Skeletal muscle satellite cell (primary cell): ENCODE results near the gene PPP1R26.

ENCODE experiments used
- H3K27me3 ChIP-seq: 2 replicates; pipeline ENCODE4 v1.7.0; 2013; ENCODE audit warnings: low read length; ENCODE audit not compliant: control insufficient read depth, insufficient read depth
- H3K36me3 ChIP-seq: 2 replicates; pipeline ENCODE4 v1.7.0; 2013; ENCODE audit warnings: mild to moderate bottlenecking, control low read depth, low read length; ENCODE audit not compliant: insufficient read depth
- H3K4me1 ChIP-seq: 2 replicates; pipeline ENCODE4 v1.7.0; 2013; ENCODE audit warnings: low read length; ENCODE audit not compliant: control insufficient read depth, insufficient read depth
- H3K4me2 ChIP-seq: 2 replicates; pipeline ENCODE4 v1.7.0; 2013; ENCODE audit warnings: mild to moderate bottlenecking, low read length
- H3K4me3 ChIP-seq: 2 replicates; pipeline ENCODE4 v1.7.0; 2013; ENCODE audit warnings: low read length
- H3K9ac ChIP-seq: 2 replicates; pipeline ENCODE4 v1.7.0; 2013; ENCODE audit warnings: mild to moderate bottlenecking, low read depth, low read length, moderate library complexity
- H3K9me3 ChIP-seq: replicated peaks from 2 replicates; pipeline ENCODE4 v1.7.0; 2013; ENCODE audit warnings: mild to moderate bottlenecking, control low read depth, low read length

Gene PPP1R26

GRCh38 chr9:135491764-135492163 is 12.2 kb downstream of the PPP1R26 start:
- H3K27me3 ChIP-seq = no peaks in the 10 kb centered on the region
- H3K4me2 ChIP-seq = no peak overlapping the region
- no peak overlapping the region for H3K4me3 ChIP-seq

DNA sequence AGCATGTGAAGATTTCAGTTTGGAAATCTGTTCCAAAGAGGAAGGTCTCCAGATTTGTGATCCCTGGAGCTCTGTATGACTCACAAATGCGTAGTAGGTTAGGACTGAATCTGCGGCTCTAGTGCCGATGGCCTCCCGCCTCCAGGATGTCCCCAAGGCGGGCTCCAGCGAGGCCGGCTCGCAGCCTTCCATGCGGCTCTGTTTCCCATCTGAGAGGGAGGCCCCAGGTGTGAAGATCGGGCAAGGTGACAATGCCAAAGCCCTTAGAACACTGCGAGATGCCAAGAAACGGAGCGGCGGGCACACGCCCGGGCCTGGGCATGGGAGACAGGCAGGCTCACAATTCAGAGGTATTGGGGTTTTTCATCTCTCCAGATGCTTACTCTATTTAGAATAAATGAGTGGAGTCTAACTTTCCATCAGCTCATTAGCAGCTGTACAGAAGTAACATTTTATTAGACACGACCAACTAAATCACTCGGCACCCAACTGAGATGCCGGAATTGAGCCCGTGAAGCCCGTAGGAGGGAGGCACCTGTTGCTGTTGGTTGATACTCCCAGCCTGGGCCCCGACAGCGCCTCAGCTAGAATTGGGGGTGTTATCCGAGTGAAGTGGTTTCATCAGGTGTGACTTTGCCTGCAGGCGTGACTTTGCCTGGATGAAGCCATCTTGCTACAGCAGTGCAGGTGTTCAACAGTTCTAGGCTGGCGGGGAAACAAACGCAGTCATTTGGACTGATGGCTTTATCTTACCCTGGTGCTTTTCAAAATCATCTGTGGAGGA is 13.5 kb downstream of the PPP1R26 start:
- no peaks in the 10 kb centered on the region for H3K4me1 ChIP-seq
- no peaks in the 10 kb centered on the region for H3K9me3 ChIP-seq
- H3K4me3 ChIP-seq = no peak overlapping the region
- H3K4me2 ChIP-seq = no peak overlapping the region
- no peak overlapping the region for H3K9ac ChIP-seq
- H3K36me3 ChIP-seq = peaks cover 3% of the 10 kb centered on the region
- H3K27me3 ChIP-seq = peaks cover 1% of the 10 kb centered on the region

More at GRCh38 chr9:135491764-135492163, 12.2 kb downstream of the PPP1R26 start:
- Histone ChIP-seq H3K9ac (no peak overlapping the region), H3K4me1 (no peaks in the 10 kb centered on the region), H3K9me3 (no peaks in the 10 kb centered on the region), H3K36me3 (peaks cover 8% of the 10 kb centered on the region)

DNA sequence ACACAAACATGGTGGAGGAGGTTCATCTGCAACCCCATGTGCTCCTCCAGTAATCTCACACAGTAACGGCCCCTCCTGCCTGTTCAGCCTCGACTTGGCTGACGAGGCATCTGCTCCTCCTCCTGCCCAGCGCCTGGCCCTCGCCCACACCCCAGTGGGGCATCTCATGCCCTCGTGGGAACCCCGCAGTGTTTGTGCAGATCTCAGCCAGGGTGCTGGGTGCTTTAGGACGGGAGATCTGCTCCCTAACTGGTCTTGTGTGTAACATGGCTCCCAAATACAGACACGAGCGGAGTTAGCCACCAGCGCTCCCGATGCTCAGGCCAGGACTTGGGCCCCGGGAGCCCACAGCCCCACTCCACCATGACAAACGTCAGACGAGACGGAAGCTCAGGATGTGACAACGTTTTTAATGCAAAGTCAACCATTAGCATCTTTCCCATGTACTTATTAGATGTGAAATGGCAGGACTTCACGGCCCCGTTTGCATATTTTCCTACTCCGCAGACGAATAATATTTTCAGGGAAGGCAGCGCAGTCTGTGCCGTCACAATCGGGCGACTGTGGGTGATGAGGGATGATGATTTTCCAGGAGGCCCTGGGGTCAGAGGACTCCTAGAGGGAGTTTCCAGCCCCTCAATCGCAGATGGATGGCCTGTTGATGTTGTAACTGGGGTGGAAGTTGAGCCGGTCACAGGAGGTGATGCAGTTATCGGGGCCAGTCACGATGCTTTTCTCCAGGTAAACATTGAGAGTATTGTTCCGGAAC is 15.4 kb downstream of the PPP1R26 start:
- no peak overlapping the region for H3K9ac ChIP-seq
- peaks cover 4% of the 10 kb centered on the region for H3K27me3 ChIP-seq
- H3K4me1 ChIP-seq = no peaks in the 10 kb centered on the region
- H3K4me3 ChIP-seq = no peak overlapping the region
- H3K4me2 ChIP-seq = no peak overlapping the region
- H3K9me3 ChIP-seq = no peaks in the 10 kb centered on the region
- H3K36me3 ChIP-seq = no peaks in the 10 kb centered on the region

GRCh38 chr9:135498381-135499126 is 19.0 kb downstream of the PPP1R26 start:
- Histone ChIP-seq H3K9ac (no peak overlapping the region), H3K4me2 (no peak overlapping the region), H3K9me3 (no peaks in the 10 kb centered on the region), H3K27me3 (peaks cover 4% of the 10 kb centered on the region), H3K4me3 (no peak overlapping the region), H3K36me3 (peaks cover 13% of the 10 kb centered on the region), H3K4me1 (peaks cover 8% of the 10 kb centered on the region)

DNA sequence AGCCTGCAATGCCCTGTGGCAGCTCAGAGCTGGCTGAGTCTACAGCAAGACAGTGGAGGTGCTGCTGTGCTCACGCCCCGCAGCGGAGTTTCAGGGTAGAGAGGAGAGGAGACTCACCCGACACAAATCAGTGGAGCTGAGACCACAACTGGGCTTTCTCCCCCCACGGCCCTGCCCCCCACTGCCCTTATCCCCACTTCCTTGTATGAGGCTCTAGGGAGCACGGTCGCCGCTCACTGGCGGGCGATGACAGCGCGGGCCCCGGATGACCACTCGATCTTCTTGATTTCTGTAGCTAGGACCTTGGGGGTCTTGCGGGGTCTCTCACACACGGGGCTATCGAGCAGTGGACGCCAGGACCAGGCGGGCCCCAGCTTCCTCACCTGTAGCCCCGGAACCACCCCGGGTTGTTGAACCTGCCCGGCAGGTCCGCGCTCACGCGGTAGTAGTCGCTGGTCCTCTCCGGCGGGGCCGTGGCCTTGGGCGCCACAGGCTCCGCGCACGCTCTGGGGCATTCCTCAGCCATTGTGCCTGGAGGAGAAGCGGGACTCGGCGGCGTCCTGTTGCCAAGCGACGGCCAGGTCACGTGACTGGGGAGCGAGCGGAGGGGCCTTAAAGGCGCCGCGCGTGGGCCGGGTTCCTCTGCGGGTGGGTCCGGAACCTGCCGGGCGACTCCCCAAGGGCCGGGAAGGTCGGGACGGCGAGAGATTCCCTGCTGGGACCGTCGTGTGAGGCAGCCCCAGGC is 19.9 kb downstream of the PPP1R26 start:
- Histone ChIP-seq H3K27me3 (peaks cover 4% of the 10 kb centered on the region), H3K4me1 (peaks cover 8% of the 10 kb centered on the region), H3K9me3 (no peaks in the 10 kb centered on the region), H3K4me3 (peak overlapping the region; percentile 91), H3K36me3 (peaks cover 22% of the 10 kb centered on the region), H3K4me2 (peak overlapping the region; percentile 95), H3K9ac (peak overlapping the region; percentile 99)

- peak overlapping the region; percentile 91 for H3K4me3 ChIP-seq
These were observed 20.5 kb downstream of the PPP1R26 start for GRCh38 chr9:135500071-135500524.

DNA sequence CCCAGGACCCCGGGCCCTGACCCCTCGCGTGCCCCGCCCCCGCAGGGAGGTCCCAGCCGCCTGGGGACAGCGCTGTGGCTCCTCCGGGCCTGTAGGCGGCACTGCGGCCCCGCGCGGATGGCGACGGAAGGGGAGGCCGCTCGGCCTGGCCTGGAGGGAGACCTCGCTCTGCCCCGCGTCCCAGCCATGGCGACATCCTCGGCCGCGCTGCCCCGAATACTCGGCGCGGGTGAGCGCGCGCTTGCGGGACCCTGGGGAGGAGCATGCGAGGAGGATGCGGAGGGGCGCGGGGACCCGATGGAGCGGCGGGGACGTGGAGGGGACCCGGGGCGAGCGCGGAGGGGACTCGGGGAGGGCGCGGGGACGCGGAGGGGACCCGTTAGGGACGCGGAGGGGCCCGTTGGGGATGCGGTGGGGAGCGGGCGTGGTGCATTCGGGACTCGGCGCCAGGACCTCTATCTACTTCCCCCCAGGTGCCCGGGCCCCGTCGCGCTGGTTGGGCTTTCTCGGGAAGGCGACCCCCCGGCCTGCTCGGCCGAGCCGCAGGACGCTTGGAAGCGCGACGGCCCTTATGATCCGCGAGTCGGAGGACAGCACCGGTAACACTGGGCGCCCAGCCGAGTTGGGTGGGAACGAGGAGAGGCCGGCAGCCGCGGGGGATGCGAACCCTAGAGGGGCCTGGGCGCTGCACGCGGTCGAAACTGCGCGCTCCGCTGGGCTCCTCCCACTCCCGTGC is 21.1 kb downstream of the PPP1R26 start, which contains the start of gene MRPS2:
MRPS2 (plus strand) TSS at position 158 of the 736 bp plus-strand sequence; CDS start at position 187, 29 bp downstream.
- Histone ChIP-seq H3K36me3 (peaks cover 32% of the 10 kb centered on the region), H3K27me3 (peaks cover 4% of the 10 kb centered on the region), H3K4me2 (peak within 1 kb of the TSS; percentile 95), H3K9ac (peak within 1 kb of the TSS; percentile 99), H3K4me1 (peaks cover 8% of the 10 kb centered on the region), H3K4me3 (peak within 1 kb of the TSS; percentile 91), H3K9me3 (no peaks in the 10 kb centered on the region)

More at GRCh38 chr9:135500071-135500524, 20.5 kb downstream of the PPP1R26 start:
- Histone ChIP-seq H3K4me1 (peaks cover 8% of the 10 kb centered on the region), H3K9ac (peak overlapping the region; percentile 99), H3K27me3 (peaks cover 4% of the 10 kb centered on the region), H3K9me3 (no peaks in the 10 kb centered on the region), H3K36me3 (peaks cover 28% of the 10 kb centered on the region), H3K4me2 (peak overlapping the region; percentile 95)

- H3K4me3 ChIP-seq = peak overlapping the region; percentile 91
- peaks cover 8% of the 10 kb centered on the region for H3K4me1 ChIP-seq
- peaks cover 32% of the 10 kb centered on the region for H3K36me3 ChIP-seq
- peak overlapping the region; percentile 95 for H3K4me2 ChIP-seq
- H3K9me3 ChIP-seq = no peaks in the 10 kb centered on the region
- peak overlapping the region; percentile 99 for H3K9ac ChIP-seq
- H3K27me3 ChIP-seq = peaks cover 4% of the 10 kb centered on the region
These were observed 21.9 kb downstream of the PPP1R26 start for GRCh38 chr9:135501261-135502167.

DNA sequence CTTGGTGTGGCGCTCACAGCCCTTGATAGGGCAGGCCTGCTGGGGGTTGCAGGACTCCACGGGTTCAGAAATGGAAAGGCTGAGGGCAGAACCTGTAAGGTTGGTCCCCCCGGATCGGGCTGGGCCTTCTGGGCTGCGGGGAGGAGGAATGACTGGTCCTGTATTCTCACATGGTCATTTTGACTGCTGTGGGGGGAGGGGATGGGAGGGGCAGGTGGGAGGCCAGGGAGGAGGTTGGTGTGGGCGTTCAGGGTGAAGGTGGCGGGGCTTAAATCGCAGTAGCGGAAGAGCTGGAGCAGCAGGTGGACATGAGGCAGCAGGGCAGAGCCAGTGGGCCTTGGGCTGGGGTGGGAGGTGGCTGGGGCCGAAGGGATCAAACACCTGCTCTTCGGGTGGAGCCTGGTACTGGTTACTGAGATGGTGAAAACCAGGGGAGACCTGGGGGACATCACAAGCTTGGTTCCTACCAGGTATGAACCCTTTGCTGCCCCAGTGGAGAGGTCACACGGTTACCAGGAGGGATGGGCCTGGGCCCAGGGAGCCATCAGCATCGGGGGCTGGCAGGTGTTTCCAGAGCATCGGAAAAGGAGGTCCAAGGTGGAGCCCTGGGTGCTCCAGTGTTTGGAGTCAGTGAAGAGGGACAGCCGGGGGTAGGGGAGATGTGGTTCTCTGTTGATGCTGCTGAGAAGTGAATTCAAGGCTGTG is 22.7 kb downstream of the PPP1R26 start:
- Histone ChIP-seq H3K4me1 (peaks cover 8% of the 10 kb centered on the region), H3K4me3 (peak overlapping the region; percentile 91), H3K36me3 (peaks cover 32% of the 10 kb centered on the region), H3K9ac (no peak overlapping the region), H3K9me3 (no peaks in the 10 kb centered on the region), H3K27me3 (peaks cover 4% of the 10 kb centered on the region), H3K4me2 (peak overlapping the region; percentile 95)
